CD4-positive, alpha-beta T cell treated with Interleukin-10 for 1 hour (primary cell): ENCODE results near the gene PNRC2.
A peak's percentile ranks its signal among the peaks of the same experiment; 100 is the strongest.
"Not testable (repeated sequence)": the region's sequence is repeated elsewhere in the genome, so short reads cannot be mapped to it uniquely, and the experiment has no call there.

Experiments
- DNase-seq: peaks from one replicate; pipeline ENCODE4 v3.0.0-alpha.2; 2020

PNRC2 gene

DNA sequence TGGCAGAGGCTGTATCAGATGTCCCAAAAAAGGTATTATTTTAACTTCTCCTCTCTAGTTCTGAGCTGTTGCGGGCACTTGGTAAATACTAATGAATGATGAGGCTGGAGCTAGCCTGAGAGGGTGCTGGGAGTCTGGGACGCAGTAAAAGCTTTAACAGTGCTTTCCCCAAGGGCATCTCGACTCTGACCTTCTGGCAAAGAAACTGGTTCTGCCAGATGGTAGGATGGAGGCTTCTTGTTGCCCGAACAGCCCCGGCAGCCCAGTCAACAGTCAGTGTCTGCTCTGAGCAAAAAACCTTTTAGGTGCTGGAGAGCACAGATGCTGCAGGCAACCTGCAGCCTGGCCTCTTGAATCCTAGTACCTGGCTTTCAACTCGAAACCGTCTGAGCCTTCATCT is 2.5 kb upstream of the PNRC2 start:
- no peak for DNase-seq

DNA sequence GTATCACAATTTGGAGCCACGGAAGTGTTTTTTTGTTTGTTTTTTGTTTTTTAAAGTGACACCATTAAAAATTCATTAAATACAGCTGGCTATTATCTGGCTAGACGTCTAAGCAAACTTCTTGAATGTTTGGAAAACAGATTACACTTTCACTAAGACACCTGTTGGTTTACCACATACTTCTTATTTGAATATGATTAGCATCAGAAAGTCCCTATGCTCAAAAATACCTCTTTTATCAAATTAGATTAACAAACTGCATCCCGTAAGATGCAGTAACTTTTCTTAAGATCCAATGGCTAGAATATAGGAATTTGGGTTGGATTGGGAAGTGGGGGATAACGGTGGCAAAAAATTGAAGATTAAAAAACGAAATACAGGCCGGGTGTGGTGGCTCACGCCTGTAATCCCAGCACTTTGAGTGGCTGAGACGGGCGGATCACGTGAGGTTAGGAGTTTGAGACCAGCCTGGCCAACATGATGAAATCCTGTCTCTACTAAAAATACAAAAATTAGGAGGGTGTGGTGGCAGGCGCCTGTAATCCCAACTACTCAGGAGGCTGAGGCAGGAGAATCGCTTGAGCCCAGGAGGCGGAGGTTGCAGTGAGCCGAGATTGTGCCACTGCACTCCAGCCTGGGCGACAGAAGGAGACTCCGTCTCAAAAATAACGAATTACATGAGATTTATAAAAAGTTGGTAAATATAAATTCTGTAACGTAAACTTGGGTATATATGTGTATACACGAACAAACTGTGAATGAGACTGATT is 1.4 kb upstream of the PNRC2 start:
- DNase-seq = not testable (repeated sequence)

DNA sequence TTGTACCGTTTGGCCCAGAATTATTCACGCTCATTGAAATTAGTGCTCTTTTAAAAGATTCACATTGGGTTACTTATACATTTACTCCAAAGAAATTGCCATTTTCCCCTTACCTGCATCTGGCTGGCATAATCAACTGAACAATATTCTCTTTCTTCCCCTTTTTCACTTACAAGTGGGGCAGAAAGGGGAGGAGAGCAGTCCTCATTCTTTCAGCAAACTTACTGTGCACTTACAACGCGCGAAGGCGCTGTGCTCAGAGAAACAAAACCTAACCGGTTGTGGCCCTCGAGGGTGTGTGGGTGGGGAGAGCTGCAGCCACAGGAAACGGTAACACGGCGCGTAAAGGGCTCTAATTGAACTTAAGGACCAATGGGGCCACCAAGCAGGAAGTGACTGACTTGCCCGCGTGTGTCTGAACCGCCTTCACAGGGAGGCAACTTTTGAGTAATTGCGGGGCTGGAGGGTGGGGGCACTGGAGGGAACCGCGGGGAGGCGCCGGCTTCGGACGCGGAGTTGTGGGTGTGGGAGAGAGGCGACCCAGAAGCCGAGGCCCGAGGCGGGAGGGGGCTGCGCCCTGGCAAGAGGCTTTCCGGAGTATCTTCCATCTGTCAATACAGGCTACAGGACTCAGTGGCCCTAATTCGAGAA is 693 bp upstream of the PNRC2 start:
- DNase-seq = peak; percentile 94

DNA sequence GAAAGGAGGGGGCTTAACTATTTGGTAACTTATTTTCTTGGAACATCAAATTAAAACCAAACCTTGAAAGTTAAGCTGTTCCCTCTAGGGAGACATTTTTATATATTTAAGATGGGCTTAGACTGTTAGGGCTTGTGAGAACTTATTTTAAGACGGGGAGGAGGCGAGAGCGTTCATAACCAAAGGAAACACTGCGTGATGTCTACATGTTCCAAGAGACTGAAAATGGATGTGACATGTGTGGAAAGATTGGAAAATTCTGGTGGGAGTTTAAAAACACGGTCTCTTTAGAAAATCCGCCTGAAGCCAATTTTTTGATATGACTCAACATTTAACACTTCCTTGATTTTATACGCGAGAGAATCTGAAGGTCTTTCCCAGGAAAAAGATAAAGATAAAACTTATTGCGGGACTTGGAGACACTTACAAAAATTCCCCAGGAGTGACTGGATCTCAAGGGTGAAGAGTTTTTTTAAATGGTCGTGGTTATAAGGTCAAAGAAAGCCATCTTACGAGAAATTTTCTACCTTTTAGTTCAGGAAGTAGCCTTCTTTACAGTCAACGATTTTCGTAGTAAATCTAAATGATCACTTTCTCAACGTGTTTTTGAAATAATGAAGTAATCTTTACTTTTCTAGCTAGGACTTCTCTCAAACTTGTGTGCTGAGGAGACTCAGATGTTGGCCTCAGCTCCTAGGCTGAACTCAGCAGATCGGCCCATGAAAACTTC is 828 bp downstream of the PNRC2 start:
- DNase-seq = peak; percentile 34

DNA sequence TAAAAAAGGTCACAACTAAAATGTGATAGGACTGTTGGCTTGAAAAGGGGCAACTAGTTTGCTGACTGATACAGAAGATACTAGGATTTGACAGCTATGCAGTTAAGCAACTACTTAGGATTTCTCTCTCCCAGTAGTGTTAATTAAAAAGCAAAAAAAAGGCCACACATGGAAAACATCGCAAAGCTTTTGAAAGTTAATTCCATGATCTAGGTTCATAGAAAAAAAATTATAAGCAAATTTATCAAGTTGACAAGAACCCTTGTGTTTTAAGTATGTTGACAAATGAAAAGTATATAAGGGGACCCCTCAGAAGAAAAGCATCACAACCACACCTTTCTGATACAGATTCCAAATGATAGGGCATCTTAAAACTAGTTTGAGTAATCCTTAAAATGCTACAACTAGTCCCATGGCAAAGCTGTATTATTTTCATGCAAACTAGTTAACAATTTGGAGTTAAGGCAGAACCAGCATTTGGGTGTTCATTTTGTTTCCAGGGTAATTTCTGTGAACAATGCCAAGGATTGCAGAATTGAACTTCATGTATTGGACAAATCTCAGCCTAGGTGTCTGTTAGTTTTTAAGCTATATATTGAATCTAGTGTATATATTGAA is 4.1 kb downstream of the PNRC2 start:
- DNase-seq = no peak

DNA sequence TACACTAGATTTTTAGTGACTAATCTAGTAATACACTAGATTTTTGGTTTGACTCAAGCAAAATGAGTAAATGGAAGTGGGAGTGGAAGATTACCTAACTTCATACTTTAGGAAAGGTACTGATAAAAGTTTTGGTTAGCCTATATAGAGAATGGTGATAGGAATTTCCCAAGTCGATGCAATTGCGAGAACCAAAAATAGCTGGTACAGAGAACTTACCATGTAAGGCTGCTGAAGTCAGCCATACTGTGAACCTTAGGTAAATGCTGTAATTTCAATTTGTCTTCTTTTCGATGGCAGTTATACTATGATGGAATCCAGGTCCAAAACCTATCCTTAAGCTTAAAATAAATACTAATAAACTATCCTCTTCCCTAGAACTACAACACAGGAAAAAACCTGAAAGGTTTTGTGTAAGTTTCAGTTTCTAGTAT is 4.6 kb downstream of the PNRC2 start:
- DNase-seq = no peak

DNA sequence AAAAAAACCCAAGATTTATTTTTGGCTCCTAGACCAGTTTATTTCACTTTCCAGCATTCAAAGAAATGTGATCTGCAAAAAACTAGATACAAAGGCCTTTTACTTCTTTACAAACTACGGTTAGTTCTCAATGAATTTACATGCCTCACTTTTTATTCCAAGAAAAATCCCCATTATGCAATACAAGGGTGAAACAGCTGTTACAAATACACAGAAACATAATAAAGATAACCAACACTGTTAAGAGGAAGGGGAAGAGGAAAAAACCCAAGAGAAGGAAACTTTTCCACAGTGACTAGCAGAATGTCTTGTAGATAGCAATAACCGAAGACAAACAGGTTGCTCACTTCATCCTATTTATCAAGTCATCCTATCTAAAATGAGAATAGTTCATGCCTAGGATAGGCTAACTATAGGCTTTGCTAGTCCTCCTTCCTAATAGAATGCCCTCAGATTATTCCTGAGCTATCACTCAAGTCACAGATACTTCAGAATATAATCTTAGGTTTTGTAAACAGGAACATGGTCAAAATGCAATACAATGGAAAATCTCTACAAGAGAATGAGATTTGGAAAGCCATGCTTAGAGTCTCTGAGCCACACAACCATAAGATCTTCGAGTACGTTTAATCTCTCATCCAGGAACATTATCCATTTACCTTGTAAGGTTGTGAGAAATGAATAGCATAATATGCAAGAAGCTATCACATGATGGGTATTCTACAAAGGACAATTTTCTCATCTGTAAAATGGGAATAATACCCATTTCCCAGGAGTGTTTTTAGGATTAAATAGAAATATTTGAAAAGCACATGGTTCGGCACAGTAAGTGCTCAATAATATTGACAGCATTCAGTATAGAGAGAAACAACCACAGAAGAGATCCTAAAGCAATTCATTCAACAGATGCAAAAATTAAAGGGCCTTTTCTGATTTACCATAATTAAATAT is 5.4 kb downstream of the PNRC2 start:
- DNase-seq = no peak

DNA sequence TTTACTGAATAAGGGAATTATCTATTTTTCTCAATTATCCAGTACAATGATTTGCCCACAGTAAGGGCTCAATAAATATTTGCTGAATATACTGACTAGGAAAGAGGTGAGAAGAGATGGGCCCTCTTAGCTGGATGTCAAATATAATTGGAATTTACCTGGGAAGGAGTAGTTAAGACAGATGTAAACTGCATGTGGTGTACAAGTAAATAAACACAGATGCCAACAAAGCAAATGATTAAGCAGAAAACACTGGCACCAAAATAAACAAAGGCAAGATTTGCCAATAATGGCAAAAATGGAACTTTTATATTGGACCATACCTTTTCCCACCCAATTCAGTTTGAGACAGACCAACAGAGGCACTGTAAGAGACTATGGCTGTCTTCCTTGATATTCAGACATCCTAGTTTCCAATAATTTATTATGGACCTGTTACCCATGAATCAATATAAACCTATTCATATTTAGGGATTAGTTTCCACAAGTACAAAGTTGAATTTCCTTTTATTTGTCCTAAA is 7.4 kb downstream of the PNRC2 start:
- no peak for DNase-seq

DNA sequence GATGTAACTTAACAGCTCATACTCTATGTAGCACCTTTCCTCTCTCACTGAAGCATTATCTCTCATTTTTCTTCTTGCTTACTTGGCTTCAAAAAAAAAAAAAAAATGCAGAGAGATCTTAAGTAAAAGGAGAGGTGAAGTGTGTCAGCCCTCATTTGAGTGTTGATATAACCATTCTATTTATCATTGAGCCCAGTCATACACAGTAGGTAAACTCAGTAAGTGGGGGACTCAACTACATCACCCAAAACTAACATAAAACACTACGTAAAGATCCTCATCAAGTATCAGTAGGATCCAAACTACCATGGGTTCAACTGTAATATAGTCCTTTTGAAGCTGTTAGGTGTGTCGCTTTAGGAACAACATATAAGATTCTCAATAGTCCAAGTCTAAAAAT is 8.2 kb downstream of the PNRC2 start:
- no peak for DNase-seq

DNA sequence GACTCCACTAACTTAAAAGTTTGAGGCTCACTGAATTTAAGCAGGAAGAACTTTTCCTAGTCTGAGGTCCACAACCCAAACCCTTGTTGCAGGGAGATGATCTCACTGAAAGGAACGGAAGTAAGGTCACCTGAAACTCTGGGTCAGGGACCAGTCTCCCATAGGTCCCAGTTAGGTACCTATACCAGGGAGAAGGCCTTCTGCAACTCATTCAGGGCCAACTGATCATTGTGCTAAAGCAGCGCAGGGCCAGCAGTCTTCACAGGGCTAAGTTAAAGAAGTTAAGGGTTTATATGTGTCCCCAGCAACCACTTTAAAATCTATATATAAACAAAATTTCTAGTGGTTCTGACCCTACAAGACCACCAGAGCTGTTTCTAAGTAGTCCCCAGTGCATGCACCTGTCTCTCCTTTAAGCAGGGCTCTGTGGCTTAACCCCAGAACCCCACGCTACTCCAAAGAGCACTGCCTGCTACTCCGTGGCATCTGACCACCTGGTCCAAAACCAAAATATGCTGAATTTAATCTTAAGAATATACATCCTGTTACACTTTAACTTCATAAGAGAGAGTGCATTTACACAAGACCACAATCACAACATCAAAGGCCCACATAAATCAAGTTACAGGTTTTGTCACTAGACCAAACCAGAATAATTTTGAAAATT is 17.7 kb downstream of the PNRC2 start:
- DNase-seq = no peak

DNA sequence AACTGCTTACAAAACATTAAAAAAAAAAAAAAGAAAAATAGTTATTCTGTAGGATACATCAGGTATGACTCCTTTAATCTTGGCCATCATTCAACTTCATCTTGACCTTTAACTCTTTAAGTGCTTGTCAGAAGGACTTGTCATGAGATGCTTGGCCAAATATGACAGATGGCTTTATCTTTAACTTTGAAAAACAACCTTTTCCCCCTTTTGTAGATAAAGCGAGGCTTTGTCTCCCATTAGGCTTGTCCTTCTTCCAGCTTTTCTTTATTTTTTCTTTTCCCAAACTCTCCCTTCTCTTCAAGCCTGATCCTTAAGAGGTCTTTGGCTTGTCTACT is 18.2 kb downstream of the PNRC2 start:
- DNase-seq = no peak

DNA sequence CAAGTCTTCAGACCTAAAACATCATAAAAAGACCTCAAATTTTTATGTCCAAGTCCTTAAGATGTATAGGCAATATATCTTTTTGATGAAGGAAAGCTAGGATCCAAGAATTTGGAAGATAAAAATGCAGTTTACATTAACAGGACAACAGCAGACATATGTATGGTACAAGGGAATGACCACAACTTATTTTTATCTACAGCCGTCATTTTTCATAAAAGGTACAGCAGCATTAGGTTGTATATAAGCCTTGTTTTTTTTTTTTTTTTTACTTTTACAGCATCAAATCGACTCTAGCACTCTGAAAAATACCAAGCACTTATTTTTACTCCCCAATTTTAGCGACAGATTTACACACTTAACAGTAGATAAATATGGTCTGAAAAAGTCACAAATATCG is 19.2 kb downstream of the PNRC2 start:
- DNase-seq = no peak

DNA sequence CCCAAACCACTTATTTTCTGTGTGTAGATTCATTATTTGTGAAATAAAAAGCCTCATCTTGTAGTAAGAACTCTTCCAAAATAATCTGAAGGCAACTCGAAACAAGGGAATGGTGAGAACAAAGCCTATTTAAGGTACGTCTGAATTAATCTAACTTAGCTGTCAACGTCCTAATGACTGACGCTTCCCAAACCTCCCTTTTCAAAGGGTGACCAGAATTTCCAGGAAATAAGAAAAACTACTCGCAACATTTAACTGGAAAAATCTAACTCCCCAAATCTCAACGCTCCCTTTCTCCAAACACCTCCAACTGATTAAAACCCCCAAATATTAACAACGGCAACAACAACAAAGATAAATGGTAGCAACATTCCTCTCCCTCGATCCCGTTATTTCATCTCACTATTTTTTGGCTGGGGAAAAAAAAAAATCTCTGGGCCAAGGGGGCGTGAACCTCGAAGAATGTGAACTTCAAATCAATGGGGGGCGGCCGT is 19.8 kb downstream of the PNRC2 start:
- no peak for DNase-seq

DNA sequence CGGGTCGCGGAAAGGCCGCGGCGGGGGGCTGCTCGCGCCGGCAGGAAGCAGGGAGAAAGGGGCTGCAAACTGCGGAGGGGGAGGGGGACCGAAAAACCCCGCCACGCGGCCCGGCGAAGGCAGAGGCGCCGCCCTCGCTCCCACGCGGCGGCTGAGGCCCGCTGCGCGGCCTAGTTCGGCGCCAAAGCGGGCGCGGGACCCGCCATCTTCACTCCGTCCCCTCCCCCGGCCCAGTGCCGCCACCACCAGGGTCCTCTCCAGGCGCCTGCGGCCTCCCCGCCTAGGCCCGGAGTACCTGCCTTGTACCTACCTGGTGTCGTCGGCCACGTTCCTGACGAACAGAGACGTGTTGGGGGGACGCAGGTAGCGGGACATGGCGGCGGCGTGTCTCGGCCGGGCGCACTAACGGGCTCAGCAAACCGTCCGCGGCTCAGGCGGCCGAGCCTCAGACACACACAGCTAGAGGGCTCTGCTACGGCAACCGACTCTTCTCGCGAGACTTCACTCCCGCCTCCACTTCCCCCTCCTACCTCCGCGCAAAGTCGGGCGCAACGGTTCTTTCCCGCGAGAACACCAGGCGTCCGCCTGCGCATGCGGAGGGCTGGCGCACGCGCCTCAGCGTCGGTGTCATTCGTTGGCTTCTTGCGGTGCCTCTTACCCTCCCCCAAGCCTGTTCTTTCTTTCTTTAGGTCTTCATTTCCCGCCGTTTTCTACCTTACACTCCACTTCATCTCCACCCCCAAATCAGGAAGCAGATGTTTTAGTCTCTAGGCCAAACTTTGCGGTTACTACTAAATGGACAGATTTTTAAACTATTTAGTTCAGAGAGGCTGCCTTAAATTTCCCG is 20.5 kb downstream of the PNRC2 start, which contains the start of gene SRSF10:
Gene SRSF10, minus strand, starts transcription at position 447 of the 847 bp plus-strand sequence. Its CDS starts 72 bp downstream, at position 375.
- peak; percentile 99 for DNase-seq

DNA sequence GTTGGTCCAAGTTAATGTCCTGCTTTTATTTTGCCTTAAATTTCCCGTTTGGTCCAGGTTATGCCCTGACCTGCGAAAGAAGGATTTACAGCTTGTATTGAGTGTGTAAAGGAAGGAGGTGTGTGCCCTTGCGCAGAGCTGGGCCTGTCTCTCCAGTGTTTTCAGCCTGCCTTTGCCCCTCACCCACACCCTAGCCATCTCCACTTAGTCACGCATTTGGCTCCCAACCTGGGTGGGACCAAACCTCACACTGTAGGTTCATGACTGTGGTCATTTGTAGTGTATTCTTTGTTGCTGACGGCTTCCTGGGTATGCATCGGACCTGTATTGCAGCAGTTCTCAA is 21.1 kb downstream of the PNRC2 start:
- no peak for DNase-seq

DNA sequence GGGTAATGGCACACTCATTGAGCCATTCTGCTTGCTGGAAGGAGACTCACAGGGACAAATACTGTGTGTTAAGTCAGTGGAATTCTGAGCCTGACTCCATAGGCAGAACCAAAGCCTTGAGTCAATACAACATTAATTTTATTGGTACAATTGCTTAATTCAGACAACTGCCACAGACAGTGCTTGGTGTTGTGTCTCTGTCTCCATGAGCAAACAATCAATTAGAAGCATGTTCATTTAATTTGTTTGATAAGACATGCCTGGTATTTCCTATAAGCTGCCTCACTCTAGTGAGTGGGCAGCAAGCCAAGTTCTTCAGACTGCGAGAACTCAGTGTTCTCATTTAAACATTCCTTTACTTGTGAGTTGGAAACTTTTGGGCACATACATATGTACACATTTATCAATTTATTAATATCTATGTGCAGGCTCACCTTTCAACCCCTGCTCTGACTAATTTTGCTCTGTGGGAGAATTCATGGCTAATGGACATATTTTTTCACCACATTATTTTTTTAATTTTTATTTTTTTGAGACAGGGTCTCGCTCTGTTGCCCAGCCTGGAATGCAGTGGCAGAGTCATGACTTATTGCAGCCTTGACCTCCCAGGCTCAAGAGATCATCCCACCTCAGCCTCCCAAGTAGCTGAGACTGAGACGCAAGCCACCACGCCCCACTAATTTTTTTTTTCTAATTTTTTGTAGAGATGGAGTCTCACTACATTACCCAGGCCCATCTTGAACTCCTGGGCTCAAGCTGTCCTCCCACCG is 25.0 kb downstream of the PNRC2 start:
- DNase-seq = no peak

DNA sequence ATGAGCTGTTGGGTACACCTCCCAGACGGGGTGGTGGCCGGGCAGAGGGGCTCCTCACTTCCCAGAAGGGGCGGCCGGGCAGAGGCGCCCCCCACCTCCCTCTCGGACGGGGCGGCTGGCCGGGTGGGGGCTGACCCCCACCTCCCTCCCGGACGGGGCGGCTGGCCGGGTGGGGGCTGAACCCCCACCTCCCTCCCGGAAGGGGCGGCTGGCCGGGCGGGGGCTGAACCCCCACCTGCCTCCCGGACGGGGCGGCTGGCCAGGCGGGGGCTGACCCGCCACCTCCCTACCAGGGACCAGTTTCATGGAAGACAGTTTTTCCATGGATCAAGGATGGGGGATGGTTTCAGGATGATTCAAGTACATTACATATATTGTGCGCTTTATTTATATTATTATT is 27.4 kb downstream of the PNRC2 start:
- DNase-seq = not testable (repeated sequence)

DNA sequence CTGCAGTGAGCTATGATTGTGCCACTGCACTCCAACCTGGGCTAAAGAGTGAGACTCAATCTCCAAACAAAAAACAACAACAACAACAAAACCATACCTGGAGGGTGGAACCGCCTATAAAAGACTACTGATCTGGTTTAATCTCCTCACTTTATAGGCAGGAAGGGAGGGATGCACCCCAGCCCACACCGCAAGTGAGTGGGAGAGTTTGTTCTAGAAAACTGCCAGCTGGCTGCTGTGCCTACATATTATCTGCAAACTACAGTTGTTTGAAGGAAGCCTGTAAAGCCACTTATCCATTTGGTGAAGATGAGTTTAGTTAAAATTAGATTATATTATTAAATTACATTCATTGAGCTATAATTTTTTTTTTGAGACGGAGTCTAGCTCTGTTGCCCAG is 29.6 kb downstream of the PNRC2 start:
- DNase-seq = no peak

DNA sequence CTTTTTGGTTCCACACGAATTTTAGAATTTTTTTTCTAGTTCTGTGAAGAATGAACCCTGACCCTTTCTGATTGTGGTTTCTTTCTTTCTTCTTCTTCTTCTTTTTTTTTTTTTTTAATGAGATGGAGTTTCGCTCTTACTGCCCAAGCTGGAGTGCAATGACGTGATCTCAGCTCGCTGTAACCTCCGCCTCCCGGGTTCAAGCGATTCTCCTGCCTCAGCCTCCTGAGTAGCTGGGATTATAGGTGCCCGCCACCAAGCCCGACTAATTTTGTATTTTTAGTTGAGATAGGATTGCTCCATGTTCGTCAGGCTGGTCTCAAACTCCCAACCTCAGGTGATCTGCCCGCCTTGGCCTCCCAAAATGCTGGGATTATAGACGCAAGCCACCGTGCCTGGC is 32.4 kb downstream of the PNRC2 start:
- DNase-seq = not testable (repeated sequence)

DNA sequence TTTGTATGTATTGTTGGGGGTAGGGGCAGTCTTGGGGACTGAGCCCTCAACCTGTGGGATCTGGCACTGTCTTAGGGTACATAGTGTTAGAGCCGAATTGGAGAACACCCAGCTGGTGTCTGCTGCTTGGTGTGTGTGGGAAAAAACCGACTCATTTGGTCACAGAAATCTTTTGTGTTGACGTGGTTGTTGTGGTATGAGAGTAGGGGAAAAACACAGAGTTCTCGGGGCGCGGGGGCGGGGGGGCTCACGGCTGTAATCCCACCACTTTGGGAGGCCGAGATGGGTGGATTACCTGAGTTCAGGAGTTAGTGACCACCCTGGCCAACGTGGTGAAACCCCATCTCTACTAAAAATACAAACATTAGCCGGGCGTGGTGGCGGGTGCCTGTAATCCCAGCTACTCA is 35.8 kb downstream of the PNRC2 start:
- DNase-seq = no peak
